CD14-positive monocyte (primary cell): ENCODE data around the gene RIPOR3. TPM values are rescaled to one million over a fixed set of nuclear protein-coding genes. Genes with fewer than 3 reads are reported as not detected.

Experiments
- DNase-seq, 3 donors: peaks; one replicate each; pipeline ENCODE4 v3.0.0-alpha.2; 2011 to 2022
- H2AFZ ChIP-seq: 2 replicates; pipeline ENCODE4 v1.6.0; 2012; ENCODE audit warnings: mild to moderate bottlenecking, low read depth, low read length, inconsistent platforms; ENCODE audit not compliant: insufficient read depth, poor library complexity, severe bottlenecking
- H3K27ac ChIP-seq, 2 donors: 1 replicate in 1 of 2; 2 replicates in 1 of 2; pipeline ENCODE4 v1.5.1; 2012 to 2013; ENCODE audit warnings: low read length in 2 of 2, control low read depth in 1 of 2, inconsistent platforms in 1 of 2, low read depth in 1 of 2, mild to moderate bottlenecking in 1 of 2
- H3K27me3 ChIP-seq, 2 donors: one replicate each; pipeline versions ENCODE4 v1.6.0 to v1.6.1; 2011 to 2013; ENCODE audit warnings: low read length in 2 of 2; ENCODE audit not compliant: control insufficient read depth in 2 of 2, insufficient read depth in 2 of 2
- H3K36me3 ChIP-seq, 2 donors: replicated peaks in 1 of 2; 1 replicate in 1 of 2; 2 replicates in 1 of 2; pipeline versions ENCODE4 v1.5.1 to v1.6.1; 2012 to 2013; ENCODE audit warnings: low read length in 2 of 2, control low read depth in 1 of 2, inconsistent platforms in 1 of 2, mild to moderate bottlenecking in 1 of 2; ENCODE audit not compliant: insufficient read depth in 2 of 2, control insufficient read depth in 1 of 2
- H3K4me1 ChIP-seq, 2 donors: 1 replicate in 1 of 2; 2 replicates in 1 of 2; pipeline versions ENCODE4 v1.5.1 to v1.6.1; 2012 to 2013; ENCODE audit warnings: low read length in 2 of 2, control low read depth in 1 of 2, inconsistent platforms in 1 of 2, mild to moderate bottlenecking in 1 of 2, moderate library complexity in 1 of 2; ENCODE audit not compliant: insufficient read depth in 2 of 2, control insufficient read depth in 1 of 2
- H3K4me2 ChIP-seq: replicated peaks from 2 replicates; pipeline ENCODE3; 2012; ENCODE audit warnings: low read length, moderate library complexity, mild to moderate bottlenecking; ENCODE audit not compliant: poor library complexity, severe bottlenecking; ENCODE audit errors: extremely low read depth
- H3K4me3 ChIP-seq, 3 experiments: fragments of 200-600 bp in 1 of 3; sonication (generic) in 1 of 3; replicated peaks in 1 of 3; 1 replicate in 2 of 3; 2 replicates in 1 of 3; pipeline ENCODE4 v1.5.1; 2011 to 2013; ENCODE audit warnings: low read length in 3 of 3, mild to moderate bottlenecking in 3 of 3, control low read depth in 2 of 3, low read depth in 2 of 3, inconsistent platforms in 1 of 3, moderate library complexity in 1 of 3
- H3K79me2 ChIP-seq: 2 replicates; pipeline ENCODE4 v1.6.0; 2012; ENCODE audit warnings: mild to moderate bottlenecking, control low read depth, inconsistent platforms, low read length, moderate library complexity; ENCODE audit not compliant: insufficient read depth
- H3K9ac ChIP-seq: 2 replicates; pipeline ENCODE4 v1.6.0; 2017; ENCODE audit warnings: low read length, mild to moderate bottlenecking; ENCODE audit not compliant: insufficient read depth, poor library complexity, severe bottlenecking
- H3K9me3 ChIP-seq, 2 donors: replicated peaks in 1 of 2; 1 replicate in 1 of 2; 2 replicates in 1 of 2; pipeline versions ENCODE4 v1.5.1 to v1.6.1; 2012 to 2013; ENCODE audit warnings: low read length in 2 of 2, control low read depth in 1 of 2; ENCODE audit not compliant: control insufficient read depth in 1 of 2, insufficient read depth in 1 of 2
- H4K20me1 ChIP-seq: 2 replicates; pipeline ENCODE4 v1.6.0; 2012; ENCODE audit warnings: mild to moderate bottlenecking, low read length, control low read depth, moderate library complexity; ENCODE audit not compliant: insufficient read depth
- H3K27ac Mint-ChIP-seq, 7 donors: one replicate each; pipeline ENCODE4 v1.8.0; 2020; ENCODE audit warnings: mild to moderate bottlenecking in 7 of 7, mixed read lengths in 7 of 7, moderate library complexity in 6 of 7, inconsistent platforms in 2 of 7
- H3K27me3 Mint-ChIP-seq, 3 donors: one replicate each; pipeline ENCODE4 v1.8.0; 2021 to 2022; ENCODE audit warnings: low read depth in 3 of 3, mild to moderate bottlenecking in 3 of 3, mixed read lengths in 3 of 3, moderate library complexity in 3 of 3, inconsistent platforms in 1 of 3
- H3K36me3 Mint-ChIP-seq, 2 donors: one replicate each; pipeline ENCODE4 v1.8.0; 2020; ENCODE audit warnings: mixed read lengths in 2 of 2, inconsistent platforms in 1 of 2, mild to moderate bottlenecking in 1 of 2
- H3K4me1 Mint-ChIP-seq: one replicate; pipeline ENCODE4 v1.8.0; 2020; ENCODE audit warnings: mild to moderate bottlenecking, mixed read lengths
- H3K4me3 Mint-ChIP-seq, 2 donors: one replicate each; pipeline ENCODE4 v1.8.0; 2020; ENCODE audit warnings: mild to moderate bottlenecking in 2 of 2, mixed read lengths in 2 of 2, moderate library complexity in 1 of 2
- H3K9me3 Mint-ChIP-seq, 7 donors: one replicate each; pipeline ENCODE4 v1.8.0; 2020 to 2022; ENCODE audit warnings: mixed read lengths in 7 of 7, mild to moderate bottlenecking in 6 of 7, moderate library complexity in 6 of 7, inconsistent platforms in 2 of 7
- CTCF ChIP-seq: fragments of 200-600 bp; IDR thresholded peaks from one replicate; pipeline ENCODE4 v1.8.0; 2022; ENCODE audit warnings: antibody characterized with exemption, mild to moderate bottlenecking
- WGBS: methylation state at CpG from one replicate; pipeline ENCODE4 v1.1.5; 2013; ENCODE audit warnings: missing lambda C conversion rate; ENCODE audit not compliant: insufficient coverage; 5-methylcytosine and 5-hydroxymethylcytosine counted together
- intact Hi-C, 2 donors: fragments of 100-400 bp; cut with micrococcal nuclease; formaldehyde crosslinking; loops; one replicate each; pipeline versions ENCODE4 v1.15.0 to v1.15.1; 2023
- polyA plus RNA-seq, 3 donors: library from polyadenylated mRNA; depleted of rRNA in 1 of 3; unstranded in 2 of 3; stranded (reverse) in 1 of 3; fragments of 300-500 nt in 2 of 3; fragments of >200 nt in 1 of 3; fragmentation: Illumina TruSeq in 2 of 3; gene quantifications; 1 replicate in 2 of 3; 2 replicates in 1 of 3; pipeline ENCODE4 v1.2.3, GENCODE V29; 2012 to 2021

Gene RIPOR3
- polyA plus RNA-seq, 3 donors = not detected

GRCh38 chr20:50590348-50590664, 101.0 kb downstream of the RIPOR3 start:
- 96% methylated on average over 10 of the region's 11 CpGs for WGBS
- Mint-ChIP-seq H3K4me1 (no peaks in the 10 kb centered on the region), H3K36me3 (peaks cover 33 to 52% of the 10 kb centered on the region in 2 donors), H3K4me3 (no peak overlapping the region), H3K27me3 (peaks cover 0 to 3% (median 2%) of the 10 kb centered on the region in 3 donors), H3K9me3 (no peaks in the 10 kb centered on the region), H3K27ac (no peak overlapping the region)
- no peaks in the 10 kb centered on the region for H3K27me3 ChIP-seq
- no peaks in the 10 kb centered on the region for H3K9me3 ChIP-seq
- no peaks in the 10 kb centered on the region for H3K4me1 ChIP-seq
- DNase-seq = no peak
- no peak overlapping the region for H3K27ac ChIP-seq
- no peak overlapping the region for H3K9ac ChIP-seq
- H3K79me2 ChIP-seq = no peaks in the 10 kb centered on the region
- no peak for TF ChIP-seq CTCF
- H3K4me2 ChIP-seq = no peak overlapping the region
- peaks cover 30 to 42% of the 10 kb centered on the region in 2 donors for H3K36me3 ChIP-seq
- H3K4me3 ChIP-seq = no peak overlapping the region
- H2AFZ ChIP-seq = no peak overlapping the region
- intact Hi-C loops = no loop called here
- H4K20me1 ChIP-seq = peaks cover 8% of the 10 kb centered on the region

DNA sequence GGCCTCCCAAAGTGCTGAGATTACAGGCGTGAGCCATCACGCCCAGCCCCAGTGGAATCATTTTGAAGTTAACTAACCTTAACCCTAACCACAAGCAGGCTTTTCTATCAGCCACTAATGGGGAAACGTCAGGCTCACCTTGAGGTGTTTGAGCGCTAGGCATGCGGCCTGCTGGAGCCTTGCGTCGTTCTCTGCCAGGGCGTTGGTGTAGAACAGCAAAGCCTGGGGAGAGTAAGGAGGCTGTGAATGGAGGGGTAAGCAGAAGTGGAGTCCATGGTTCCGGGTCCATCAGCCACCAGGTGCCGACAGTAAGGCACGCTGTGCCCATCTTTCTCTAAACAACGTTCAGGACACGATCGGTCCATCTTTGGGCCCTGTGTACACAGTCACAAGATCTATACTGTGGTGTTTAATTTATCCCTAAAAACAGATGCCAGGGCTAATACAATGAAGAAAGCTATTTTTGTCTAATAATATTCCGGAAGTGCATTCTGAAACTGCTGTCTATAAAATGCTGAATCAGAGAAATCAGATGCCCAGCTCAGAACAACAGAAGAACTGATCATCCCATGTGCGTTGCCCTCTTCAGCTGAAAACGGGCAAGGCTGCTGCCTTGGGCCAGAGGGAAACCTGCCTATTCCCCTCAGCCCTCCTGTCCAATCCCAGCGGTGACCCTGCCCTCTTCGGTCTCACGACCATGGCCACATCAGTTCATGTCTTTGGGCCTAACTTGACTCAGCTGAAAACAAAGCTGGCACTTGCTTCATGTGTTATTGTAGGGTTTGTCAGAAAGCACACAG, 101.6 kb downstream of the RIPOR3 start:
- H3K36me3 Mint-ChIP-seq = peaks cover 38 to 58% of the 10 kb centered on the region in 2 donors
- H3K9me3 Mint-ChIP-seq = no peaks in the 10 kb centered on the region
- no peak overlapping the region for H3K9ac ChIP-seq
- no peaks in the 10 kb centered on the region for H3K9me3 ChIP-seq
- no peak for TF ChIP-seq CTCF
- no peak overlapping the region for H3K4me3 Mint-ChIP-seq
- peaks cover 8% of the 10 kb centered on the region for H4K20me1 ChIP-seq
- H3K27ac ChIP-seq = no peak overlapping the region
- no peaks in the 10 kb centered on the region for H3K79me2 ChIP-seq
- no peak overlapping the region for H2AFZ ChIP-seq
- no peaks in the 10 kb centered on the region for H3K27me3 ChIP-seq
- no peaks in the 10 kb centered on the region for H3K4me1 Mint-ChIP-seq
- H3K4me1 ChIP-seq = no peaks in the 10 kb centered on the region
- WGBS = 97% methylated on average over 10 of the region's 20 CpGs
- intact Hi-C loops = loop anchor here in 1 of 2 donors (10.0 kb wide), 1 partner anchor 615 kb away; no protein-coding TSS in a partner anchor
- no peak for DNase-seq
- H3K27ac Mint-ChIP-seq = no peak overlapping the region
- H3K27me3 Mint-ChIP-seq = peaks cover 0 to 3% (median under 1%) of the 10 kb centered on the region in 3 donors
- no peak overlapping the region for H3K4me3 ChIP-seq
- H3K36me3 ChIP-seq = peaks cover 36 to 48% of the 10 kb centered on the region in 2 donors
- H3K4me2 ChIP-seq = no peak overlapping the region
